Activated T-cell treated with anti-CD3 and anti-CD28 coated beads, Interleukin-2, amount 50 U/mL, for 1 hour (primary cell): ENCODE data around the gene ARF1.

Source experiments
- DNase-seq: peaks from one replicate; pipeline ENCODE4 v3.0.0-alpha.2; 2020

ARF1 gene

GRCh38 chr1:228050571-228051231 lies 31.8 kb upstream of the ARF1 start:
- no peak for DNase-seq

GRCh38 chr1:228058172-228058948 lies 24.1 kb upstream of the ARF1 start:
- DNase-seq = no peak

GRCh38 chr1:228058949-228059633 lies 23.4 kb upstream of the ARF1 start:
- peak; percentile 76 for DNase-seq

- DNase-seq = peak; percentile 80
Observed at GRCh38 chr1:228059634-228060457, 22.7 kb upstream of the ARF1 start.

- no peak for DNase-seq
Observed at GRCh38 chr1:228060458-228061190, 21.9 kb upstream of the ARF1 start.

GRCh38 chr1:228061411-228062084 lies 21.0 kb upstream of the ARF1 start:
- no peak for DNase-seq

- DNase-seq = no peak
Observed at GRCh38 chr1:228062085-228062791, 20.3 kb upstream of the ARF1 start.

- no peak for DNase-seq
Observed at GRCh38 chr1:228062812-228063211, 19.7 kb upstream of the ARF1 start.

- no peak for DNase-seq
Observed at GRCh38 chr1:228063251-228064191, 19.0 kb upstream of the ARF1 start.

- no peak for DNase-seq
Observed at GRCh38 chr1:228064296-228064695, 18.2 kb upstream of the ARF1 start.

GRCh38 chr1:228064741-228065542 lies 17.6 kb upstream of the ARF1 start:
- no peak for DNase-seq

GRCh38 chr1:228065543-228066347 lies 16.8 kb upstream of the ARF1 start:
- DNase-seq = no peak

- no peak for DNase-seq
Observed at GRCh38 chr1:228066416-228066815, 16.1 kb upstream of the ARF1 start.

GRCh38 chr1:228066891-228067654 lies 15.4 kb upstream of the ARF1 start:
- DNase-seq = no peak

GRCh38 chr1:228068359-228068758 lies 14.1 kb upstream of the ARF1 start:
- no peak for DNase-seq

- DNase-seq = no peak
Observed at GRCh38 chr1:228070173-228070572, 12.3 kb upstream of the ARF1 start.

GRCh38 chr1:228070851-228071250 lies 11.7 kb upstream of the ARF1 start:
- DNase-seq = no peak
